H1 (cell line): ENCODE measurements around the gene GRIP2. TPM values are rescaled to one million over a fixed set of nuclear protein-coding genes. Genes with fewer than 3 reads are reported as not detected.

Source experiments
- CTCF ChIA-PET: fragments of 300-600 bp; sonication (Branson Sonifier 250); formaldehyde crosslinking; loops from one replicate; lab custom pipeline; 2021; ENCODE audit not compliant: partially characterized antibody; lab: Charles Lee
- POLR2A ChIA-PET: fragments of 300-600 bp; sonication (Branson Sonifier 250); formaldehyde crosslinking; loops from one replicate; lab custom pipeline; 2021; ENCODE audit warnings: inconsistent platforms; ENCODE audit not compliant: partially characterized antibody; lab: Charles Lee
- DNase-seq, 2 experiments: peaks; one replicate each; pipeline versions ENCODE4 v3.0.0 to v3.0.0-alpha.2; 2010 to 2022; ENCODE audit warnings: low spot score in 2 of 2, low read depth in 1 of 2, mixed read lengths in 1 of 2
- FAIRE-seq: peaks from 2 replicates; lab custom pipeline; 2011; peaks lifted over from hg19 to GRCh38; lab: Jason Lieb, UNC
- H2AFZ ChIP-seq: 2 replicates; pipeline ENCODE4 v1.8.1; 2012; ENCODE audit warnings: low read length, inconsistent platforms
- H2AK5ac ChIP-seq: 2 replicates; pipeline ENCODE4 v1.6.1; 2013; ENCODE audit warnings: low read depth, low read length
- H2BK120ac ChIP-seq: replicated peaks from 2 replicates; pipeline ENCODE3; 2013; ENCODE audit warnings: low read depth, low read length, inconsistent platforms
- H2BK12ac ChIP-seq: 2 replicates; pipeline ENCODE4 v1.6.1; 2013; ENCODE audit warnings: low read depth, low read length
- H2BK15ac ChIP-seq: 2 replicates; pipeline ENCODE4 v1.6.1; 2013; ENCODE audit warnings: low read length
- H2BK20ac ChIP-seq: 2 replicates; pipeline ENCODE4 v1.6.1; 2013; ENCODE audit warnings: low read length
- H2BK5ac ChIP-seq: 2 replicates; pipeline ENCODE4 v1.6.1; 2013; ENCODE audit warnings: low read depth, low read length
- H3K14ac ChIP-seq: 2 replicates; pipeline ENCODE4 v1.6.1; 2013; ENCODE audit warnings: inconsistent platforms; ENCODE audit not compliant: insufficient read length
- H3K18ac ChIP-seq: 2 replicates; pipeline ENCODE4 v1.6.1; 2013; ENCODE audit warnings: low read length; ENCODE audit errors: extremely low read depth
- H3K23ac ChIP-seq: 2 replicates; pipeline ENCODE4 v1.6.1; 2013; ENCODE audit warnings: inconsistent platforms; ENCODE audit not compliant: insufficient read length
- H3K23me2 ChIP-seq: 2 replicates; pipeline ENCODE4 v1.6.1; 2013; ENCODE audit warnings: low read depth, low read length
- H3K27ac ChIP-seq: 2 replicates; pipeline ENCODE4 v1.6.1; 2011; ENCODE audit warnings: low read depth, low read length, inconsistent platforms
- H3K27me3 ChIP-seq, 4 experiments: replicated peaks in 1 of 4; 1 replicate in 1 of 4; 2 replicates in 3 of 4; pipeline versions ENCODE4 v1.6.1 to v1.8.1; 2011 to 2013; ENCODE audit warnings: low read length in 3 of 4, mild to moderate bottlenecking in 3 of 4, inconsistent platforms in 2 of 4, mixed read lengths in 2 of 4, moderate library complexity in 1 of 4; ENCODE audit not compliant: control insufficient read depth in 3 of 4, insufficient read depth in 3 of 4; ENCODE audit errors: extremely low read depth in 1 of 4
- H3K36me3 ChIP-seq, 4 experiments: 2 replicates each; pipeline versions ENCODE4 v1.6.1 to v1.8.1; 2011 to 2013; ENCODE audit warnings: mild to moderate bottlenecking in 4 of 4, low read length in 3 of 4, moderate library complexity in 2 of 4, control low read depth in 1 of 4, inconsistent platforms in 1 of 4; ENCODE audit not compliant: insufficient read depth in 4 of 4, control insufficient read depth in 2 of 4
- H3K4ac ChIP-seq: replicated peaks from 2 replicates; pipeline ENCODE3; 2013; ENCODE audit warnings: low read length, low read depth, mixed read lengths, inconsistent platforms; ENCODE audit not compliant: insufficient read length
- H3K4me1 ChIP-seq, 4 experiments: replicated peaks in 1 of 4; 1 replicate in 1 of 4; 2 replicates in 3 of 4; pipeline versions ENCODE4 v1.6.1 to v1.8.1; 2011 to 2013; ENCODE audit warnings: low read length in 3 of 4, inconsistent platforms in 2 of 4, mixed read lengths in 1 of 4; ENCODE audit not compliant: insufficient read depth in 4 of 4, control insufficient read depth in 3 of 4
- H3K4me2 ChIP-seq, 2 experiments: 2 replicates each; pipeline versions ENCODE4 v1.6.1 to v1.8.1; 2011 to 2013; ENCODE audit warnings: low read depth in 2 of 2, low read length in 2 of 2, control low read depth in 1 of 2, inconsistent platforms in 1 of 2, mild to moderate bottlenecking in 1 of 2; ENCODE audit not compliant: insufficient read depth in 1 of 2
- H3K4me3 ChIP-seq, 4 experiments: fragments of 200-600, 300-600 bp in 1 of 4; sonication (generic), shearing (Covaris generic), sonication (Bioruptor Twin) in 1 of 4; 2 replicates each; pipeline versions ENCODE4 v1.5.1 to v1.8.1; 2011 to 2016; ENCODE audit warnings: low read length in 4 of 4, low read depth in 3 of 4, control low read depth in 2 of 4, inconsistent platforms in 2 of 4, mild to moderate bottlenecking in 2 of 4, mixed read lengths in 1 of 4, moderate library complexity in 1 of 4; ENCODE audit not compliant: insufficient read depth in 2 of 4; ENCODE audit errors: extremely low read depth in 1 of 4
- H3K56ac ChIP-seq: replicated peaks from 2 replicates; pipeline ENCODE3; 2013; ENCODE audit warnings: low read depth, mild to moderate bottlenecking, mixed read lengths, low read length, inconsistent platforms; ENCODE audit not compliant: insufficient read length
- H3K79me1 ChIP-seq: 2 replicates; pipeline ENCODE4 v1.6.1; 2013; ENCODE audit warnings: low read depth, low read length, control low read depth
- H3K79me2 ChIP-seq, 2 experiments: 2 replicates each; pipeline versions ENCODE4 v1.6.1 to v1.8.1; 2012 to 2013; ENCODE audit warnings: low read length in 2 of 2, mild to moderate bottlenecking in 2 of 2, inconsistent platforms in 1 of 2; ENCODE audit not compliant: insufficient read depth in 2 of 2, control insufficient read depth in 1 of 2
- H3K9ac ChIP-seq, 4 experiments: replicated peaks in 1 of 4; 1 replicate in 1 of 4; 2 replicates in 3 of 4; pipeline versions ENCODE4 v1.6.1 to v1.8.1; 2011 to 2013; ENCODE audit warnings: low read depth in 3 of 4, low read length in 3 of 4, control low read depth in 2 of 4, mild to moderate bottlenecking in 2 of 4, moderate library complexity in 2 of 4, inconsistent platforms in 1 of 4; ENCODE audit errors: extremely low read depth in 1 of 4
- H3K9me3 ChIP-seq, 2 experiments: 2 replicates each; pipeline versions ENCODE4 v1.6.1 to v1.8.1; 2012 to 2013; ENCODE audit warnings: mild to moderate bottlenecking in 2 of 2, moderate library complexity in 2 of 2, control low read depth in 1 of 2, inconsistent platforms in 1 of 2, low read depth in 1 of 2, low read length in 1 of 2, mixed read lengths in 1 of 2; ENCODE audit not compliant: insufficient read depth in 2 of 2
- H4K20me1 ChIP-seq, 2 experiments: replicated peaks in 1 of 2; 2 replicates each; pipeline versions ENCODE3 to v1.8.1; 2011 to 2013; ENCODE audit warnings: inconsistent platforms in 2 of 2, low read length in 2 of 2, mild to moderate bottlenecking in 1 of 2; ENCODE audit not compliant: insufficient read depth in 2 of 2, control insufficient read depth in 1 of 2
- H4K5ac ChIP-seq: 2 replicates; pipeline ENCODE4 v1.6.1; 2013; ENCODE audit warnings: low read length, low read depth, mixed read lengths, inconsistent platforms; ENCODE audit not compliant: insufficient read length
- H4K8ac ChIP-seq: 2 replicates; pipeline ENCODE4 v1.8.0; 2013; ENCODE audit warnings: mild to moderate bottlenecking, moderate library complexity, low read length, inconsistent platforms; ENCODE audit not compliant: insufficient read depth; ENCODE audit errors: extremely low read depth
- H4K91ac ChIP-seq: replicated peaks from 2 replicates; pipeline ENCODE3; 2013; ENCODE audit warnings: low read length, mixed read lengths, inconsistent platforms; ENCODE audit not compliant: insufficient read length
- WGBS, 2 experiments: shearing (Covaris generic) in 1 of 2; methylation state at CpG; one replicate each; pipeline versions ENCODE4 v1.1.6 to v1.1.7; 2013 to 2015; ENCODE audit warnings: low lambda C conversion rate in 2 of 2, mixed read lengths in 2 of 2, inconsistent platforms in 1 of 2, low coverage in 1 of 2, missing lambda C conversion rate in 1 of 2; ENCODE audit not compliant: insufficient replicate concordance in 2 of 2, insufficient coverage in 1 of 2, insufficient read length in 1 of 2; ENCODE audit errors: extremely low coverage in 1 of 2, missing lambda C conversion rate in 1 of 2; 5-methylcytosine and 5-hydroxymethylcytosine counted together
- polyA plus RNA-seq, 7 experiments: library from polyadenylated mRNA; depleted of rRNA in 3 of 7; stranded (reverse) in 5 of 7; unstranded in 2 of 7; fragments of >200 nt in 5 of 7; fragments of 200-250 nt in 2 of 7; gene quantifications; 1 replicate in 5 of 7; 2 replicates in 1 of 7; 4 replicates in 1 of 7; pipeline versions ENCODE4 v1.2.1 to v1.2.3, GENCODE V29; 2011 to 2013; ENCODE audit warnings: missing spikeins in 2 of 7, mixed read lengths in 2 of 7
- total RNA-seq: library from RNA; stranded (reverse); fragmentation: NEBNext Ultra II Directional; extraction: Animal tissue kit (Norgen Biotek cat#: 25700); gene quantifications from 2 replicates; pipeline ENCODE4 v1.2.1, GENCODE V29; 2021

Gene GRIP2
- total and polyA plus RNA-seq, 2 of the 8 experiments (the other 6 are each of a cell fraction or from before 2014, with no cell fraction given) = 2.5 to 6.4 TPM

DNA sequence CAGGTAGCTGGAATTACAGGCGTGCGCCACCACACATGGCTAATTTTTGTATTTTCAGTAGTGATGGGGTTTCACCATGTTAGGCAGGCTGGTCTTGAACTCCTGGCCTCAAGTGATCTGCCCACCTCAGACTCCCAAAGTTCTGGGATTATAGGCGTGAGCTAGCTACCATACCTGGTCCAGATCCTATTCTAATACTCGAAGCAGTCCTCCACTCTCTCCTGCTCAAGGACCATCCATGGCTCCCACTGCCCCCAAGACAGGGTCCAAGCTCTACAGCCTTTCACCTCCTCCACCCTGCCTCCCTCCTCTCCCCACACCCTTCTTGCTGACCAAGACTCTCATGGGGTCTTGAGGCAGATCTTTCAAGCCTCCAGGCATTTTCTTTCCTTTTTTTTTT, 12.6 kb upstream of the GRIP2 start:
- Histone ChIP-seq H3K4ac (no peak overlapping the region), H3K79me1 (no peaks in the 10 kb centered on the region; the same call in 1 of the 2 replicates), H4K91ac (no peak overlapping the region), H4K5ac (no peak overlapping the region), H3K56ac (no peak overlapping the region), H3K9me3 (no peaks in the 10 kb centered on the region), H3K4me2 (no peak overlapping the region), H3K79me2 (no peaks in the 10 kb centered on the region), H3K14ac (no peak overlapping the region), H3K4me1 (peaks cover 0 to 18% (median 10%) of the 10 kb centered on the region in 4 experiments; a peak in 5 of 7 replicates), H3K27ac (no peak overlapping the region), H4K20me1 (peaks cover 1 to 3% of the 10 kb centered on the region in 2 experiments), H2BK5ac (no peak overlapping the region), H3K18ac (no peak overlapping the region), H3K9ac (no peak overlapping the region), H2BK20ac (no peak overlapping the region), H2BK15ac (no peak overlapping the region), H2AK5ac (no peak overlapping the region), H3K36me3 (no peaks in the 10 kb centered on the region), H3K27me3 (no peaks in the 10 kb centered on the region), H3K23me2 (no peaks in the 10 kb centered on the region), H4K8ac (no peak overlapping the region), H2BK120ac (no peak overlapping the region), H2AFZ (no peak overlapping the region), H2BK12ac (no peak overlapping the region), H3K4me3 (no peak overlapping the region), H3K23ac (no peak overlapping the region)
- FAIRE-seq = no peak
- no peak for DNase-seq
- WGBS, 2 experiments = 91% methylated on average over 4 of the region's 4 CpGs; no CpG with 5 or more reads in 1 of the 2 experiments
- ChIA-PET CTCF (interaction anchor here (0.7 to 13.1 kb wide), 11 partner anchors 10 to 160 kb away, joined by 3 to 280 read pairs (median 5); partner anchors contain the start of gene GRIP2), POLR2A (no interaction called here)
